H1 (cell line): ENCODE measurements around the gene ACOT11. TPM values are rescaled to one million over a fixed set of nuclear protein-coding genes. Genes with fewer than 3 reads are reported as not detected.

ENCODE experiments used
- CEBPB ChIP-seq: IDR thresholded peaks from 2 replicates; pipeline ENCODE4 v1.6.1; 2012; ENCODE audit warnings: low read depth, low read length
- PHF8 ChIP-seq: fragments of 200-600 bp; sonication (generic); conservative IDR thresholded peaks from 2 replicates; pipeline ENCODE4 v1.7.1; 2012; ENCODE audit warnings: low read depth, mild to moderate bottlenecking, inconsistent platforms, low read length, moderate library complexity
- RFX5 ChIP-seq: IDR thresholded peaks from 2 replicates; pipeline ENCODE4 v1.6.1; 2011; ENCODE audit warnings: low read depth, low read length, improper control_type of control experiment, borderline replicate concordance
- TBP ChIP-seq: IDR thresholded peaks from 2 replicates; pipeline ENCODE4 v1.6.1; 2011; ENCODE audit warnings: low read depth, low read length, improper control_type of control experiment
- polyA plus RNA-seq, 7 experiments: library from polyadenylated mRNA; depleted of rRNA in 3 of 7; stranded (reverse) in 5 of 7; unstranded in 2 of 7; fragments of >200 nt in 5 of 7; fragments of 200-250 nt in 2 of 7; gene quantifications; 1 replicate in 5 of 7; 2 replicates in 1 of 7; 4 replicates in 1 of 7; pipeline versions ENCODE4 v1.2.1 to v1.2.3, GENCODE V29; 2011 to 2013; ENCODE audit warnings: missing spikeins in 2 of 7, mixed read lengths in 2 of 7
- total RNA-seq: library from RNA; stranded (reverse); fragmentation: NEBNext Ultra II Directional; extraction: Animal tissue kit (Norgen Biotek cat#: 25700); gene quantifications from 2 replicates; pipeline ENCODE4 v1.2.1, GENCODE V29; 2021

Gene ACOT11
- total and polyA plus RNA-seq, 2 of the 8 experiments (the other 6 are each of a cell fraction or from before 2014, with no cell fraction given): 3.8 to 4.5 TPM

DNA sequence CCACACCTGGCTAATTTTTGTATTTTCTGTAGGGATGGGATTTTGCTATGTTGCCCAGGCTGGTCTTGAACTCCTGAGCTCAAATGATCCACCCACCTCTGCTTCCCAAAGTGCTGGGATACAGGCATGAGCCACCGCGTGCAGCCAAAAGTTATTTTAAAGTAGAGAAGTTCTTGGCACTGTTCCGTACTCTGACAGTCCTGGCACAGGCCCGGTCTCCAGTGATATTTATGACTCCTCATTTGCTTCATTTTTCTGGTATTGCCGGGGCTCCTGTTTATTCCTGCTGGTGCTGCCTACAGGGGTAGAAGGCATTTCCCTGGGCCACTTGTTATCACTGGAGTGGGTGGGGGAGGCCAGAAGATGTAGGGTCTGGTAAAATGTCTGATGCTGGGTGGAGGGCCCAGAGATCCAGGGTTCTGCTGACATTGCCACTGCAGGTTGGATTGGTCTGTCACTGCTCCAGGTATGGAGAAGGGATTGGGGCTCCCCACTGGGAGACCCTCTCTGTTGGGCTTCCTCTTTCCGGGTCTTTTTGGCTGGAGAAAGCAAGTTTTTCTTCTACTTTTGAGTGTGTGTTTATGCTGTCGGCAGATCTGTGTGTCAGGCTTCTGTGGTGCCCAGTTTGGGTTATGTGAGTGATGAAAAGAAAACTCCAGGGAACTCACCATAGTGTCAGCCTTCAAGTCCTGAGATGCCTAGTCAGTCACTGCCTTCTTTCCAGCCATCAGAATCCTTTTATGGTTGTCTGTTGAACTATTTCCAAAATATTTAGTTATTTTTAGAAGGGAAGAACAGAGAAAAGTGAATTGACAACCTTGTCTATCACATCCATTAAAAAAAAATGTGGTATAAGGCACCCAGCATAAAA is 98.0 kb downstream of the ACOT11 start (continued):
- TF ChIP-seq CEBPB: no peak
- TF ChIP-seq TBP: no peak
- no peak for TF ChIP-seq PHF8
- no peak for TF ChIP-seq RFX5
